Middle frontal gyrus (tissue), 1 donor: ENCODE results near the gene CTNND1.
"Not testable (repeated sequence)": the region's sequence is repeated elsewhere in the genome, so short reads cannot be mapped to it uniquely, and the experiment has no call there.

Experiments used
- DNase-seq: peaks from one replicate; pipeline ENCODE4 v3.0.0-alpha.2; 2015; ENCODE audit warnings: low spot score; ENCODE audit errors: extremely low spot score

The CTNND1 gene

GRCh38 chr11:57792060-57792541, 30.5 kb downstream of the CTNND1 start:
- no peak for DNase-seq

DNA sequence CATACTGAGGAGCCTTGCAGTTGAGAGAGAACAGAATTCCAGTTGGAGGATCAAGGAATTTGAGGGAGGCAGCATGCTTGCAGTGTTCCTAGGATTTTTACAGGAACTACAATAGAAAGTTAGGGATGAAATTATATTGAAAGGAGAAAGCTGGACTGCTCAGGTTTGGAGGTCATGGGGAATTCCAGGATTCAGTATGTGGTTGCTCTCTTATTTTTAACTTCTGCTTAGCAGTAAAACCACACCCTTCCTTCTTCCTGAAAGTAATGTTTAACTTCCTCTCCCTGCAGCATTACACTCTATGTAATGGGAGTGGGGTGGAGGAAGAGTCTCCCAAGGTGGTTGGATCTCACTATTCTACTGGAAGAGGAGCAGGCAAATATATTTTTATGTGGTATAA, 31.3 kb downstream of the CTNND1 start:
- DNase-seq: no peak

- no peak for DNase-seq
Observed at GRCh38 chr11:57793351-57794115, 31.9 kb downstream of the CTNND1 start.

DNA sequence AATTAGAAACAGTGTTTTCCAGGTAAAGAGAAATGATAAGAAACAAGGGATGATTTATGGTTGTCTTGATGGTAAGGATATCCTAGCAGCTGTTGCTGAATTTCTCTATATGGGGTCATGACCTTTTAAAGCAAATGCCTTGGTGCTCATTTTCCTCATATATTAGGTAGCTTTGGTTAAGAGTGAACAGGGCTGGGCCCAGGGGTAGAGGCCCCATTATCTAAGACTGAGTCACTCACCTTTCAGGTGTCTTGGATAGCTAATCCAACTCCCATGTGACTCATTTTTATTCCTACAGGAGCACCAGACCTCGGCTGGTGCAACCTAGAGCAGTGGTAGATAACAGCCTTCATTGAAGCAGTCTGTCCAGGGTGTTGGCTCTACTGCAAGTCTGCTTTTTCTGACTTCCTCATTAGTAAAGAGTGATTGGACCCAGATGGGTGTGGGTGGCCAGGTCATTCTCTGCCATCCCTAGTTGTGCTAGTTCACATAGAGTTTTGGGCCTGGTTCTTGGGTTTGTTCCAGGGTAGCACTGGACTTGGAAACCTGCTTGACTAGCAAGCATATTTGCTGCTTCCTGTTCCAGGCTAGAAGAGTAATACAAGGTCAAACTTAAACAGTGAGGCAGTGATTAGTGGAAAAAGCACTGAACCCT, 37.4 kb downstream of the CTNND1 start:
- DNase-seq: no peak

GRCh38 chr11:57800444-57801182, 39.0 kb downstream of the CTNND1 start:
- DNase-seq: peak; percentile 54

GRCh38 chr11:57801183-57801485, 39.5 kb downstream of the CTNND1 start:
- DNase-seq: no peak

- DNase-seq: no peak
Observed at GRCh38 chr11:57802411-57802810, 40.8 kb downstream of the CTNND1 start.

DNA sequence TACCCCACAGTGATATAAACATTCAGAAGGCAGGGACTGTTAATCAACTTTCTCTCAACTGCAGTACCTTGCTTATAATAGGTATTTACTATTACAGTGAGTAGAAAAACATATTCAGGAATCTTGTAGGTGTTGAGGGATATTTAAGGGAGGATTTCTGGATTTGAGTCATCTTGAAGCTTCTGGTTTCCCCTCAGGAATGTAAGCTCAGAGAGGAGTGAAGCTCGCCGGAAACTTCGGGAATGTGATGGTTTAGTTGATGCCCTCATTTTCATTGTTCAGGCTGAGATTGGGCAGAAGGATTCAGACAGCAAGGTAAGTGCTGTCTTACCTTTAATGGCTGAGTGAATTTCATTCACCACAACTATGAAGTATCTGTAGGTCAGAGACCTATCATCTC, 42.9 kb downstream of the CTNND1 start:
- no peak for DNase-seq

GRCh38 chr11:57805780-57806179, 44.2 kb downstream of the CTNND1 start:
- no peak for DNase-seq

GRCh38 chr11:57812634-57813033, 51.0 kb downstream of the CTNND1 start:
- DNase-seq: no peak

- no peak for DNase-seq
Observed at GRCh38 chr11:57815476-57815875, 53.9 kb downstream of the CTNND1 start.

GRCh38 chr11:57815877-57816276, 54.3 kb downstream of the CTNND1 start:
- no peak for DNase-seq

- DNase-seq: no peak
Observed at GRCh38 chr11:57818812-57819211, 57.2 kb downstream of the CTNND1 start.

GRCh38 chr11:57819252-57819979, 57.8 kb downstream of the CTNND1 start:
- DNase-seq: no peak

DNA sequence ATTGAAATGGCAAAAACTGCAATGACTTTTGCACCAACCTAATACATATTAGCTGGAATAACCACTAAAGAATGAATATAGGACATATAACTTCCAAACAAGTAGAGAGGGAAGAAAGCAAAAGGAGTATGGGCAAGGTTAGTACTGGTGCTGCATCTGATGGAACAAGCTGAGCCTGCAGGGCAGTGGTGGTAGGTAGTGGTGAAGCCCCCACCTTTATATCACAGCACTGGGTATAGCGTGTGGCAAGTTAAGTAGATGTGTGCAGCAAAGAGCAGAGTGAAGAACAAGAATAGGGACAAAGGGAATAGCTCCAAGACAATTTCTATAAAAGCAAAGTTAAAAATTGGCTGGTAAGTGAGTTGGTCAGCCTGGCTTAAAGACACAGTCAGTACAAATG, 62.3 kb downstream of the CTNND1 start:
- no peak for DNase-seq

DNA sequence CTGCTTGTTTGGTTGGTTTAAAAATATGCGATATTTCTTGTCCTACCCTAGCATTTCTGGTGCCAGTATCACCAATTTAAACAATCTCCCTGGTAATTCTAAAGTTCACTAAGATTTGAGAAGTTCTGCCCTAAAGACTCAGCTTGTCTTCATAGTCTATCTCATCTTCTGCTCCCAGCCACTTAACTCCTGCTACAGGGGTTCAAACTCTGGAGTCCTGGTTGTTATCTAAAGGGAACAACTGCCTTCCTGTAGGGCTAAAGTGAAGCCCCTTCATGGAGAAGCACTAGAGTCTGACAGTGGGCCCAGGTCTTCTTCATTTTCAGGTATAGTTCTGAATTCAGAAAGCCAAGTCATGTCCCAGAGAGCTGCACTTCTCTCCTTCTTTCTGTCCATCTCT, 73.2 kb downstream of the CTNND1 start:
- no peak for DNase-seq

DNA sequence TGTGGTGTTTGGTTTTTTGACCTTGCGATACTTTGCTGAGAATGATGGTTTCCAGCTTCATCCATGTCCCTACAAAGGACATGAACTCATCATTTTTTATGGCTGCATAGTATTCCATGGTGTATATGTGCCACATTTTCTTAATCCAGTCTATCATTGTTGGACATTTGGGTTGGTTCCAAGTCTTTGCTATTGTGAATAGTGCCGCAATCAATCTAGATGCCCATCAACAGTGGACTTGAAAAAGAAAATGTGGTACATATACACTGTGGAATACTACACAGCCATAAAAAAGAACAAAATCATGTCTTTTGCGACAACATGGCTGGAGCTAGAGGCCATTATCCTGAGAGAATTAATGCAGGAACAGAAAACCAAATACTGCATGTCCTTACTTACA, 77.0 kb downstream of the CTNND1 start:
- DNase-seq: not testable (repeated sequence)

DNA sequence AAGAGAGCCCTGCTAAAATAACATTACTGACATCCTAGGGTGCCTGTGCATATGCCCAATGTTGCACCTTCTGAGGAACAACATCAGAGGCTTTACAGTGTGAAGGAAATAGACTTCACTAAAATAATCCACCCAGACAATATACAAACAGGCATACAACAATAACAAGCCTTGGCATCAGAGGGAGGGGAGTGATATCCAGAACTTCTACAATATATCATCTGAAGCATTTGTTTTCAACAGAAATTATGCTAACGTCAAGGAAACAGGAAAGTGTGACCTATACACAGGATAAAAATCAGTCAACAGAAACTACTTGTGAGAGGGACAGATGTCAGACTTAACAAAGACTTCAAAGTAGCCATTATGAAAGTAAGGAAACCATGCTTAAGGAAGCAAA, 81.3 kb downstream of the CTNND1 start:
- DNase-seq: no peak

DNA sequence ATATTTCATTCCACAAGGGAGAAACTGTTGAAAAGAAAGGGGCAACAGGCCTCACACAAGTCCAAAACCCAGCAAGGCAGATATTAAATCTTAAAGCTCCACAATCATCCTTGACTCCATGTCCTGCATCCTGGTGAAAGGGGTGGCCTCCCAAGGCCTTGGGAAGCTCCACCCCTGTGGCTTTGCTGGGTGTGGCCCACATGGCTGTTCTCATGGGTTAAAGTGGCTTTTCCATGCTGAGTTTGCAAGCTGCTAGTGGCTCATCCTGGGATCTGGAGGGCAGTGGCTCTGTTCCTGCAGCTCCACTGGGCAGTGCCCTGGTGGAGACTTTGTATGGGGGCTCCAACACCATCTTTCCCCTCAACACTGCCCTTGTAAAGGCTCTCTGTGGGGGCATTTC, 106.4 kb downstream of the CTNND1 start:
- no peak for DNase-seq

- DNase-seq: no peak
Observed at GRCh38 chr11:57868491-57868890, 106.9 kb downstream of the CTNND1 start.
